NK-92 (cell line): ENCODE measurements around the gene COX6B2.

Source experiments
- DNase-seq: peaks from one replicate; lab custom pipeline; 2025; ENCODE audit not compliant: unreplicated experiment; lab: John Stamatoyannopoulos, UW

The COX6B2 gene

DNA sequence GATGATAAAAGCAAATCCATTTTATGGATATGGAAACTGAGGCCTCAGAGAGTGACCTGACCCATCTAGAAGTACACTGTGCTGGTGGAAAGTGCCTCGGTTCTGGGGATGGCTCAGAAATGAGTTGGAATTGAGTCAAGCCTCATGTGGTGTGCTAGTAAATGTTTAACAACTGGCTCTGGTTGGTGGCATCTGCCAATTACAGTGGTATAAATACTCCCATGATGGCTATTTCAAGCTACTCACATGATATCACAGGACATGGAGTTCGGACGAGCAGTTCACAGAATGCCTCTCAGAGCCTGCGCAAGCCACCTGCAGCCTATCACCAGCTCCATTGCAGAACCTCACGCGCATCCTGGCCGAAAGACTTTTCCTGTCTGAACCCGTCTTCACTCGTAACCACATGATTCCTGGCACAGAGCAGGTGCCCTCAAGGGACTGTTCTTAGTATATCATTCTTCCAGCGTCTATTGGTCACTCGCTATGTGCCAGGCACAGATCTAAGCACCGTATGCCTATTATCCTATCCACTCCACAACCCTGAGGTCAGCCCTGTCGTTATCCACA lies 38.5 kb downstream of the COX6B2 start:
- DNase-seq, result no peak

DNA sequence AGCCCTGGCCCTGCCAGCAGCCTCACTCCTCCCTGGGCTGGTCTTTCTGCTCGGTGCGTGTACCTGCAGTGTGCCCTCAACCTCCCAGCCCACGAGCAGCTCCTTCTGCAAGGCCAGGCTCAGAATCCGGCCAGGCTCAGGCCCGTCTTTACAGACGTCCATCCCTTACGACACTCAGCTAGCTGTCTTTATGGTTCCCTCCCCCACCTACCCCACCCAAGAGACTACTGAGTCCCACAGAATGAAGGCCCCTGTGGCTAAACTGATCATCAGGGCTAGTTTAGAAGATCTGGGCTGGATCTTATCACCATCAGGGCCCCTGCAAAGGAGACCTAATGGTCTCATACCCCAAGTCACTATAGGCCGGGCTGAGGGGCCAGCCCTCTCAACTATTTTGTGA lies 40.1 kb downstream of the COX6B2 start:
- DNase-seq, result no peak

DNA sequence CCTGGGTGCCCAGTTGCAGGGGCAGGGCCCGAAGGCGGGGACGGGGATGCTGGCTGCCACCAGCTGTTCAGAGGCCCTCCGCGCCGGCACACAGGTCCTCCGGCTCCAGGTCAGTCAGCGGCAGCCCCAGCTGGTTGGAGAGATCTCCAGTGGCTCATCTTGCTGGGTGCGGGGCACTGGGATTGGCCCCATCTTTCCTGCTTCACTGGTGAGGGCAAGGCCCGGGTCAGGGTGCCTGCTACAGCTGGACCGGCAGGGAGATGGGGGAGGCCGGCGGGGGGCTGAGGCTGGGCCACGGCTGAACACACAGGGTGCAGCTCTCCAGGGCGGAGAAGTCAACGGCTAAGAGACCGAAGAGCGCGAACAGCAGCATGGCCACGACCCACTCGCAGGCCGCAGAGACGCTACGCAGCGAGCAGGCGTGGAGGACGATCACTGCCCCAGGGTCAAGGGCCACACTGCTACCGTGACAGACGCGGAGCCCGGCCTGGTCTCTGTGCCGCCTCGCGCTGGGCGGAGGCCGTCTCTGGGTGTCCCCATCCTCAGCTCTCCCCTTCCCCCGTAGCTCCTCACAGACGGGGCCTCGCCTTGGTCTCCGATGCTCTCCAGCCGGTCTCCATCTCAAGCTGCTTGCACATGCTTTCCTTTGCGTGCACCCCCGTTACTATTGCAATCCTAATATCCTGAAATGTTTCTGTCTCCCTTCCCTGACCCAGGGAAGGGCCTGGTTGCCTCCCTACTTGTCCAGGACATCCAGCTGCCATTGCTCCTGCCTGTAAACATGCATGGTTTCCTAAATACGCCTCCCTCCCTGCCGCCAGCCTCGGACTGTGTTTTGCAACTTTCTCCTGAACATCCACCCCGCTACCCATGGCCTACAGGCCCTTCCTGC lies 41.7 kb downstream of the COX6B2 start:
- DNase-seq, result no peak

DNA sequence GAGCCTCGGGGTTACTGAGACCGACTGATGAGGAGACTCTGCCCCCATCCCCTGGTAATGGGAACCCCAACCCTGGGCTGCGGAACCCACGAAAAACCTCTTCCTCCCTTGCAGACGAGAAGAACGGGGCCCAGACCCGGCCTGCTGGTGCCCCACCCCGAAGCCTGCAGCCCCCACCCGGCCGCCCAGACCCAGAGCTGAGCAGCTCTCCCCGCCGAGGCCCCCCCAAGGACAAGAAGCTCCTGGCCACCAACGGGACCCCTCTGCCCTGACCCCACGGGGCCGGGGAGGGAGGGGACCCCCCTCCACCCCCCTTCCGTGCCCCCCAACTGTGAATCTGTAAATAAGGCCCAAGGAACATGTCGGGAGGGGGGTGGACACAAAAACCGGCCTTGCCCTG lies 42.7 kb downstream of the COX6B2 start:
- DNase-seq, result no peak

DNA sequence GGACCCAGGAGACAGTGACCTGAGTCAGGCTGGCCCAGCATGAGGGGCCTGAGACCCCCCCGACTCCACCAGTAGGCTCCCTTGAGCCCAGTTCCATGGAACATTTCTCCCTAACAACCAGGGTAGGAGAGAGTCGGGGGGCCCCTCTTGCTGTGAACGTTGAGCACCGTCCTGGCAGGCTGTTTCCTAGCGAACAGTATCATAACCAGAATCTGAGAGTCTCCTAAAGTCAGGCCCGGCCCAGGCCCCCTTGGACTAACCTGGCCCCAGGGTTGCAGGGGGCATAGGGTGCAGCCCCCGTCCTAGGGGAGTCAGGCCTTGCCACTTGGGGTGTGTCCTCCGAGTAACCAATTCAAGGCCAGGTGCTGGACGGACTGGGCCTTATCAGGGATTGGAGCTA lies 43.1 kb downstream of the COX6B2 start:
- DNase-seq, result no peak

DNA sequence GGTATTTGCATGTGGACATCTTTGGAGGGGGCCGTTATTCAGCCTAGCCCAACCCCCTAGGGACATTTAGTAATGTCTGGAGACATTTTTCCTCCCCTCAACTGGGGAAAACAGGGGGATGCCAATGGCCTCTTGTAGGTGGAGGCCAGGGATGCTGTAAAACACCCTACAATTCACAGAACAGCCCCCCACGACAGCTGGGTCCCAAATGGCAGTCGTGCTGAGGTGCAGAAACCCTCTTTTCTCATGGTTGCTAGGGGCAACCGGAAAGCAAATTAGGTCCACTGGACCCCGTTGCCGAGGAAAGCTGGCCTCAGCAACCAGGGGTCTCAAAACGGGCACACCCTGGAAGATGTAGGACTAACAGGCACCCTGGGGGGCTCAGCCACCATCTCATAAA lies 44.0 kb downstream of the COX6B2 start:
- DNase-seq, result no peak

DNA sequence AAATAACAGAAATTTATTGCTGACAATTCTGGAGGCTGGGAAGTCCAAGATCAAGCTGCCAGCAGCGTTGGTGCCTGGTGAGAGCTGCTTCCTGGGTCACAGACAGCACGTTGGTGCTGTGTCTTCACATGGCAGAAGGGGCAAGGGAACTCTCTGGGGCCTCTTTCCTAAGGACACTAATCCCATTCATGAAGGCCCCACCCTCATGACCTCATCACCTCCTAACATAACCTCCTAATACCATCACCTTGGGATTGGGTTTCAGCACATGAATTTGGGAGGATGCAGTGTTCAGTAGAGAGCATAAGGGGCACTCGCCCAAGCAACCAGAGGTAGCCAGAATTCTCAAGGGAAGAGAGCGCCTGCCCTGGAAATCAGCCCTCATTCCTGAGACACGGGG lies 45.1 kb downstream of the COX6B2 start:
- DNase-seq, result no peak

DNA sequence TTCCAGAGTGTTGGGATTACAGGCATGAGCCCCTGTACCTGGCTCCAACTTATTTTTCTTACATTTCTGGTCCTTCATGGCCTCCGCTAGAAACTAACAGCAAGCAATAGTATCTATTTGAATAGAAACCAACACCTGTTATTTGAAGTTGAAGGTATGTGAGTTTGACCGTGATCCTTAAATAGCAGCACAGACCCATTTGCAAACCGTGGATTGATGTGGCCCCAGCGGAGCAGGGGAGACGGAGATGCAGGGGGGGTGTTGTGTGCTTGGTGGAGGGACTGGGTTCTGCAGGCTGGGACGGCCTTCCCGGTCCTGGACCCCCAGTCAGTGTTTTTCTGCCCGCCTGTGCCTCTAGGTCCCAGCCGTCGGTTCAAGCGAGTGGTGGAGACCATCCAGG lies 46.2 kb downstream of the COX6B2 start:
- no peak for DNase-seq

DNA sequence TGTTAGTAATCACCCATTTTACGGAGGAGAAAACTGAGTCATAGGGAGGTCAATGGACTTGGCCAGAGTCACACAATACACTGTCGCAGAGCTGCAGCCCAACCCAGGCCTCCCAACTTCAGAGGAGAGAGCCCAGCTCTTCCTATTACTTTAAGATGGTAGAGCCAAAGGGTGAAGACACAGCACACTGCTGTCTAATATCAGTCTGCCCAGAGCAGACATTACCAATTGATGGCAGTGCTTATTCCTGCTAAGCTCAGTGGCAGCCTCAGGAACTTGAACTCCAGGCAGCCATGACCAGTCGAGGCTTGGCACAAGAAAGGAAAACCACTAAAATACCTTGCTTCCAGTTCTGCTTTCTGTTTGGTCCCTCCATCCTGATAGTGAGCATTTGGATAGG lies 47.8 kb downstream of the COX6B2 start:
- no peak for DNase-seq

DNA sequence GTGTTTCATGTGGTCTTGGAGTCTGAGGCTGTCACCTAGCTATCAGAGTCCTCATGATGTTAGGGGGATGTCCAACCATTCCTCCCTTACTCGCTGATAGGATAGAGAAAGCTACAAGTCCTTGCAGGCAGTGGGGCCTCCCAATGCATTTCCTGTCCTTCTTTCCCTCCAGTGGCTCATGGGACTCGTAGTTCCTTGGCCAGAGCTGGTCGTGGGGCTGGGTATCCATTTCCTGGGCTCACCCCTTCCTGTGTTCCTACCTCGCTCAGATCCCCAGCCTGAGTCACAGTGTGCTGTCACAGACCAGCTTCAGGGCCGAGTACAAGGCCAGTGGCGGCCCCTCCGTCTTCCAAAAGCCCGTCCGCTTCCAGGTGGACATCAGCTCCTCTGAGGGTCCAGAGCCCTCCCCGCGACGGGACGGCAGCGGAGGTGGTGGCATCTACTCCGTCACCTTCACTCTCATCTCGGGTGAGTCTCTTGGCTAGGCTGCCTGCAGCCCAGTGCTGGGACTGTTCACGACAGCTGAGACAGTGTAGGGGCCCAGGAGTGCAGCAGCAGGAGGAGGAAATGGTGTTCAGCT lies 48.4 kb downstream of the COX6B2 start:
- DNase-seq, result no peak

DNA sequence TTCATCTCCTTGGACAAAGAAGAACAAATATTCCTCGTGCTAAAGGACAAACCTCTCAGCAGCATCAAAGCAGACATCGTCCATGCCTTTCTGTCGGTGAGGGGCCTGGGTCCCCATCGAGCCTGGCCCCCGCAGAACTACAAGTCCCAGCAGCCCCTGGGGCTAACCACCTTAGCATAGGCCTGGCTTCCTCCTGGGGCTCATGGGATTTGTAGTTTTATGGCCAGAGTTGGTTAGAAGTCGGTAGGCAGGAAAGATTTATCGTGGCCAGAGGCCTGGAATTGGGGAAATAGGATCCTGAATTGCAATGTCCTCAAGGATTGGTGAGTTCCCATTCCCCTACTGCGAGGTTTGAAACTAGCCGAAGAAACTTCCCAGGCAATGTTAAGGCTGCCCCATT lies 49.0 kb downstream of the COX6B2 start:
- no peak for DNase-seq

DNA sequence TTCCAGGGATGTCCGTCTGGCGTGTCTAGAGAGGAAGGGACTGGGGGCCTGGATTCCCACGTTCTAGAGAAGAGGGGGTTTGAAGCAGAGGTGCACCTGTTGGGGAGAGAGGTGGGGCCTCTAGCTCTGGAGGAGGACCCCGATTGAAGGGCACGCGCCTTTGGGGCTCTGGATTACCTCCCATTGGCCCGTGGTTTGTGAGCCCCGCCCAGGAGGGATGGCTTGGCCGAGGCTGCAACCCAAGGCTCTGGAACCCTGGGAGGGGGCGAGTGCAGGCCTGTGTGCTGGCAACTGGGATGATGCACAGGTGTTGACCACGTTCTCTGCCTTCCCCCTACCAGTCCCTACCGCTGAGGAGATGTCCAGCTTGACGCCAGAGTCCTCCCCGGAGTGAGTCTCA lies 49.5 kb downstream of the COX6B2 start:
- DNase-seq, result no peak

DNA sequence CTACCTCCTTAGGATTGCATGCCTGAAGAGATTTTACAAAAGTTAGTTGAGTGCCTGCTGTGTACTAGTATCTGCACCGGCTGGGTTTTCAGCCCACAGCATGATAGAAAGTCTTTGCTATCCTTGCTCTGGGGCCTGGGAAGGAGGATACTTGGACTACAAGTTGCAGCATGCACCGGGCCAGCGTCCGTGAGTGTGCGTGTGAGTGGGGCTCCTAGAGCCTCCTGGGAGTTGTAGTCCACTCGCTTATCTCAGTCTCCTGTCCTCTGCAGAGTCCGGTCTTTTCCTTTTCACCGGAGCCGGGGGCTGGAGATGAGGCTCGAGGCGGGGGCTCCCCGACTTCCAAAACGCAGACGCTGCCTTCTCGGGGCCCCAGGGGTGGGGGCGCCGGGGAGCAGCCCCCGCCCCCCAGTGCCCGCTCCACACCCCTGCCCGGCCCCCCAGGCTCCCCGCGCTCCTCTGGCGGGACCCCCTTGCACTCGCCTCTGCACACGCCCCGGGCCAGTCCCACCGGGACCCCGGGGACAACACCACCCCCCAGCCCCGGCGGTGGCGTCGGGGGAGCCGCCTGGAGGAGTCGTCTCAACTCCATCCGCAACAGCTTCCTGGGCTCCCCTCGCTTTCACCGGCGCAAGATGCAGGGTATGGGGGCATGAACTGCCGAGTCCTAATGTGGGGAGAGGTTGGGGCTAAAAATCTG lies 50.1 kb downstream of the COX6B2 start:
- no peak for DNase-seq

DNA sequence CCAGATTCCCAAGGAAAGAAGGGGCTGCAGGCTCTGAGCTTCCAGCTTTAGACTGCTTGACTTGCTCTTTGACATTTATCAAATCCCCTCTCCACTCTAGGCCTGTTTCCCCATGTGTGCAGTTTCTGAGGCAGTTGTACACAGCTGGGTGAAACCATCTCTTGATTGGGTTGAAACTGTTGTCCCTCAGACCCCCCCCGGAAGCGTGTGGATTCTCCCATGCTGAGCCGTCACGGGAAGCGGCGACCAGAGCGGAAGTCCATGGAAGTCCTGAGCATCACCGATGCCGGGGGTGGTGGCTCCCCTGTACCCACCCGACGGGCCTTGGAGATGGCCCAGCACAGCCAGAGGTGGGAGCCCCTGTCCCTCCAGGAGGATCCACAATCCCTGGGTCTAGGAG lies 51.0 kb downstream of the COX6B2 start:
- DNase-seq, result no peak

DNA sequence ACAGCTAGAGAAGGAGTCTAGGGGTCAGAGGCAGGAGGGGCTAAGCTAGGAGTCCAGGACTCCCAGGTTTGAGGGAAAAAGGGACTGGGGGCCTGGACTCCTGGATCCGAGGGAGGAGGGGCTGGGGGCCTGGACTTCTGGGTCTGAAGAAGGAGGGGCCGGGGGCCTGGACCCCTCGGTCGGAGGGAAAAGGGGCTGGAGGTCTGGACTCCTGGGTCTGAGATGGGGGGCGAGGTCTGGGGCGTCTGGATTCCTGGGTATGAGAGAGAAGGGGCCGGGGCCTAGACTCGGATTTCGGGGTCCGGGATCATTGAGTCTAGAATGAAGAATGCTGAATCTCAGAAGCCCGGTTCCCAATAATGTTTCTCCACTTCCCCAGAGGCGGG lies 52.2 kb downstream of the COX6B2 start:
- DNase-seq, result no peak

DNA sequence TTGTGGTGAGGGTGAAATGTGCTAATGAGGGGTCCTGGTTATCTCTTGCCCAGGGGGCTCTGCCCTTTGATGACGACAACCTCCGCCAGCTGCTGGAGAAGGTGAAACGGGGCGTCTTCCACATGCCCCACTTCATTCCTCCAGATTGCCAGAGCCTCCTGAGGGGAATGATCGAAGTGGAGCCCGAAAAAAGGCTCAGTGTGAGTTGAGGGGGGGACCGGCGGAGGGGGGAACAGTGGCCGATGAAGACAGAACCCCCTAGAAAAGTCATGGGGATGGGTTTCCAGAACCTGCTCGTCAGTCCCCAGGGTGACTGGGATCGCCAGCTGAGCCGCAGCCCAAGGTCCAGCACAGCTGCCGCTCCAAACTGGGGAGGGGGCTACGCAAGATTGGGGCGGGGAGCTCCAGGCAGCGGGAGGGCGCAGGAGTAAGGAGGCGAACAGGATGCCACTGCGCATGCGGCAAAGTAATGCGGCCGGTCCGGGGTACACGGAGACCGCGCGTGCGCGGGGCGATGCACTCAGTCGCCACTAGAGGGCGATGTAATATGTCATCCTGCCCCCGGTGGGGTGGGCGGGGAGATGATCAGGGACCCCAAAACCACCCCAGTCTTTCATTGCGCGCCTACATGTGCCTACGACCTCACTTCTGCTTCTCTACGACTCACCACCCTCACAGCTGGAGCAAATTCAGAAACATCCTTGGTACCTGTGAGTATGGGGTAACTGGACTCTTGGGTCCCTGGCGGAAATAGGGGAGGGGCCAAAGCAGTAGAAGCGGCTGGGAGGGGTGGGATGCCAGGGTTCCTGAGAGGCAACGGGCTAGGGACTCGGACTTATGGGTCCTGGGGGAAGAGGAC lies 52.8 kb downstream of the COX6B2 start:
- DNase-seq, result peak; percentile 69

DNA sequence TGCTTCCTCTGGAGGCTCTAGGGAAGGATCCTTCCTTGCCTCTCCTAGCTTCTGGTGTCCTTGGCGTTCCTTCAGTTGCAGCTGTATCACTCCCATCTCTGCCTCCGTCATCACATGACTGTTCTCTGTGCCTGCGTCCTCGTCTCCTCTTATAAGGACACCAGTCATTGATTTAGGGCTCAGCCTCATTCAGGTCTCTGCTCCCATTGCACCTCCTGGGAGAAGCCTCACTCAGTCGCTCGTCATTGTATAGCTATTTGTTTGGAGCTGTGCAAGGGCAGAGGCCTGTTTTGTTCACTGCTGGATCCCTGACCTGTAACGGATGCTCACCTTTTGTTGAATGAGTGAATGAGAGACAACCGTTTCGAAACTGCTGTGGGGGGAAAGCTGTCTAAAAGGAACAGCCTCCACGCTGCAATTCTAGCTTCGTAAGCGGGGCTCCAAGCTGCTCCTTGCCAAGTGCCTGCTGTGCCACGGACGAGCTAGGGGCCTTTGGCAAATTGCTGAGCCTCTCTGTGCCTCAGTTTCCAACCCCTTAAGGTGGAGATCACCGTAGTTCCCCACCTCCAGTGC lies 53.5 kb downstream of the COX6B2 start:
- DNase-seq, result no peak

DNA sequence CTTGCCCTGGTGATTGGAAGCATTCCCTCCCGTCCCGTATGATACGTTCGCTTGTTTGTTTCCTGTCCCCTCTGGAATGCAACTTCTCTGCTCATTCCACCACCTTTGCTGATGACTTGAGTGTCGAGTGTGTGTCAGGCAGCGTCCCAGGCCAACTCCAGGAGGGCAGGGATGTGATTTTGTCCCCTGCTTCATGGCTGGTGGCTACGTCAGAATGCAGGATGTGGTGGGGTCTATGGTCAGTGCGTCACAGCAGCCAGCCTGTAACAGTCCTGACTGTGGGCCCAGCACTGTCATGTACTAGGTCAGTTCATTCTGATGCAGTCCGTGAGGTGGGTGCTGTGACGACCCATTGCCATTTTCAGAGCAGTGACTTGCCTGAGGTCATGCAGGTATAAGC lies 54.5 kb downstream of the COX6B2 start:
- DNase-seq, result no peak
